Stimulated activated CD4-positive, alpha-beta T cell treated with anti-CD3 and anti-CD28 coated beads, Interleukin-4, amount 100 ng/mL, for 4 hours (primary cell): ENCODE measurements around the gene USP4.
"Not testable (repeated sequence)": the region's sequence is repeated elsewhere in the genome, so short reads cannot be mapped to it uniquely, and the experiment has no call there.

ENCODE experiments used
- DNase-seq, 2 experiments: peaks; one replicate each; pipeline ENCODE4 v3.0.0-alpha.2; 2020

Gene USP4

DNA sequence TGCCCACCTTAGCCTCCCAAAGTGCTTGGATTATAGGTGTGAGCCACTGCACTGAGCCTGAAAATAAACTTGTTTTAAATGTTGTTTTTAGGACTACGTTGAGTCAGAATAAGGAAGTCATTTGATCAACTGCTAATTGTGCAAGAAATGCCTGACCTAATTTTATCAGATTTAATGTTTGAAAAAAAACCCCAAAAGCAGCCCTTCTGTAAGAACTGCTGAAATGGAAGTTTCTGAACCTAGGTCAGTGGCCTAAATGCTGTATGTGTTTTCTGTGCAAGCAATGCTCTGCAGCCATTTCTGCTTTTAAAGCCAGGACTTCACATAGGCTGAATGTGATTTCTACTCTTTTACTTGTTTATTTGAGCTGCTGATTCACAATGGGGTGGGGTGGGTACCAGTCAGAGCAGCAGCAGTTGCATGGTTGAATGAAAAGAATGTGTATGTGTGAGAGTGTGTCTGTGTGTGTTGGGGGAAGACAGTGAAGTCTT, 11.7 kb upstream of the USP4 start:
- DNase-seq, result no peak

DNA sequence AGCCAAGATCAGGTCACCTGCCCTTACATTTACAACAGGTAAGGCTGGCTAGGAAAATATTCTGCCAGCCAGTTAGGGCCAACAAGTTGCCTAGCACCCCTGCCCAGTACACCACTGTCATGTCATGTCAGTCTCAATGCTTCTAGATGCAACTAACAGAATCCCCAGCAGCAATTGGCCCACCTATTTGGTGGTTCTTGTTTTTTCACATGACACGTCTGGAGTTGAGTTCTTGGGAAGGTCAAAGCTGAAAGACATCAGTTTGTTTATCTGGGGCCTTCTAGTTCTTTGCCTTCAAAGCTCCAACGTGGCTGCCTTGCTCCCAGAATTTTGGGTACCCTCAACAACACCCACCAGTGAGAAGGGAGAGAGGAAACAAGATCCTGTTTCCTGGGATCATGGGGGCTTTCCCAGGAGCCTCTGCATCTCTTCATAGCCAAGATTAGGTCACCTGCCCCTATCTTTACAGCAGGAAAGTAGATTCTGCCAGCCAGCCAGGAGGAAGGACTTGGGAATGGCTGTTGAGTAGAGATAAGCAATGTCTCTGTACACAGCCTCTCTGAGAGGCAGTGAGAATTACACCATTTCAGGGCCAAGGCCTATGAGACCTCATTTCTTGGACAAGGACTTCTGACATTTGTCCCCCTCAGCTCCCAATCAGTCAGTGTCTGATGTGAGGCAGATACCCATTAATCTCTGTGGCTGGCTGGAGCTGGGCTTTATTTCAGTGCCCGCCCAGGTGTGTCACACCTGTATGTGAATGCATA, 9.7 kb upstream of the USP4 start:
- no peak for DNase-seq

- DNase-seq, result not testable (repeated sequence)
Observed at GRCh38 chr3:49348361-49348760, 8.5 kb upstream of the USP4 start.

- DNase-seq, result no peak
Observed at GRCh38 chr3:49346797-49347251, 7.0 kb upstream of the USP4 start.

DNA sequence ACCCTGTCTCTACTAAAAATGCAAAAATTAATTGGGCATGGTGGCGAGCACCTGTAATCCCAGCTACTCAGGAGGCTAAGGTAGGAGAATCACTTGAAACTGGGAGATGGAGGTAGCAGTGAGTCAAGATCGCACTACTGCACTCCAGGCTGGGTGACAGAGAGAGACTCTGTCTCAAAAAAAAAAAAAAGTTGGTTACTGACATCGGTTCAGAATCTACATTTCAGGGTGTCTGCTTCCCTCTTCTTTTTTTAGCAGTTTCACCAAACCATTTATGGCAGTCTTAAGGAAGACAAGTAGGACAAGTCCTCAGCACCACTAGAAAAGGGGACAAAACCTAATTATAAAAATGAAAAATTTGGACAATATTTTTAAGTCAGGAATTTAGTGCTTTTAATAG, 3.3 kb upstream of the USP4 start:
- DNase-seq, result no peak

- no peak for DNase-seq
Observed at GRCh38 chr3:49341996-49342395, 2.1 kb upstream of the USP4 start.

GRCh38 chr3:49339581-49339940, 292 bp downstream of the USP4 start:
- peak in 1 of 2 experiments; percentile 11 for DNase-seq

DNA sequence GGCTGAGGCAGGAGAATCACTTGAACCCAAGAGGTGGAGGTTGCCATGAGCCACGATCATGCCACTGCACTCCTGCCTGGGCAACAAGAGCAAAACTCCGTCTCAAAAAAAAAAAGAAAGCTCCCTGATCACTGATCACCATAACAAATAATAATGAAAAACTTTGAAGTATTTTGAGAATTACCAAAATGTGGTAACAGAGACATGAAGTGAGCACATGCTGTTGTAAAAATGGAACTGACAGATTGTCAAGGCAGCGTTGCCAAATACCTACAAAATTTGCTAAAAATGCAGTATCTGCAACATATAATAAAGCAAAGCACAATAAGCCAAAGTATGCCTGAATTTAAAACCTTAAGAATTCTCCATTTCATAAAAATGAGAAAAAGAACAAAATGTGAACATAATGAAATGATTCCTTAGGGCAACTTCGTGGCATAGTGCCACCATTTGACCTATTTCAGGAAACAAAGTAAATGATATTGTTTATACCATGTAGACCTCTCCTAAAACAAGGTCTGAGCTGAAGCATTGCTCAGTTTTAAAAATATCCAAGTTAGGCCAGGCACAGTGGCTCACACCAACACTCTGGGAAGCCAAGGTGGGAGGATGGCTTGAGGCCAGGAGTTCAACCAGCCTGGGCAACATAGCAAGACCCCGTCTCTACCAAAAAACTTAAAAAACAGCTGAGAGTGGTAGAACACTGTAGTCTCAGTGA, 5.8 kb downstream of the USP4 start:
- DNase-seq, result no peak

- no peak for DNase-seq
Observed at GRCh38 chr3:49333091-49333490, 6.8 kb downstream of the USP4 start.

GRCh38 chr3:49329186-49329585, 10.7 kb downstream of the USP4 start:
- no peak for DNase-seq

DNA sequence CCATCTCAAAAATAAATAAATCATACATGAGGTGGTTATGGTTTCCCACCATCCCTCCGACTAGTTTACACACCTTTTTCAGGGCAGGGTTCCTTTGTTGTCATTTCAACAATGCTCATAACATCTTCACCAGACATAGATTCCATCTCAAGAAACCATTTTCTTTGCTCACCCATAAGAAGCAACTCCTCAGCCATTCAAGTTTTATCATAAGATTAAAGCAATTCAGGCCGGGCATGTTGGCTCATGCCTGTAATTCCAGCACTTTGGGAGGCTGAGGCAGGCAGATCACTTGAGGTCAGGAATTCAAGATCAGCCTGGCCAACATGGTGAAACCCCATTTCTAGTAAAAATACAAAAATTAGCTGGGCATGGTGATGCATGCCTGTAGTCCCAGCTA, 11.5 kb downstream of the USP4 start:
- DNase-seq, result not testable (repeated sequence)

DNA sequence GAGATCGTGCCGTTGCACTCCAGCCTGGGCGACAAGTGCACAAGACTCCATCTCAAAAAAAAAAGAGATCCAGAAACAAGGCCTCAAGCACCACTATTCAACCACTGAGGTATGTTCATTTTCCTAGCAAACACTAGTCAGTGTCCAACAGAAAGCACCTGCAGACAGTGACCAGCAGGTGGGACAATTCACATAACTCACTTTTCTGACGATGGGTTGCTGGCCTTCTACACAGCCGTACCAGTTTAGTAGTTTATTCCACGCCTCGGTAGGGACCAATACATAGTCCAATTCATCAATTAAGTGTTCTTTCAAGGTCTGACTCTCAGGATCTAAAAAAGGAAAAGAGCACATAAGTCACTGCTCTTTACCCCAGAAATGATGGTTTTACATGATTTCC, 12.4 kb downstream of the USP4 start:
- no peak for DNase-seq

- no peak for DNase-seq
Observed at GRCh38 chr3:49324768-49325167, 15.1 kb downstream of the USP4 start.

- DNase-seq, result no peak
Observed at GRCh38 chr3:49316696-49317457, 23.0 kb downstream of the USP4 start.

DNA sequence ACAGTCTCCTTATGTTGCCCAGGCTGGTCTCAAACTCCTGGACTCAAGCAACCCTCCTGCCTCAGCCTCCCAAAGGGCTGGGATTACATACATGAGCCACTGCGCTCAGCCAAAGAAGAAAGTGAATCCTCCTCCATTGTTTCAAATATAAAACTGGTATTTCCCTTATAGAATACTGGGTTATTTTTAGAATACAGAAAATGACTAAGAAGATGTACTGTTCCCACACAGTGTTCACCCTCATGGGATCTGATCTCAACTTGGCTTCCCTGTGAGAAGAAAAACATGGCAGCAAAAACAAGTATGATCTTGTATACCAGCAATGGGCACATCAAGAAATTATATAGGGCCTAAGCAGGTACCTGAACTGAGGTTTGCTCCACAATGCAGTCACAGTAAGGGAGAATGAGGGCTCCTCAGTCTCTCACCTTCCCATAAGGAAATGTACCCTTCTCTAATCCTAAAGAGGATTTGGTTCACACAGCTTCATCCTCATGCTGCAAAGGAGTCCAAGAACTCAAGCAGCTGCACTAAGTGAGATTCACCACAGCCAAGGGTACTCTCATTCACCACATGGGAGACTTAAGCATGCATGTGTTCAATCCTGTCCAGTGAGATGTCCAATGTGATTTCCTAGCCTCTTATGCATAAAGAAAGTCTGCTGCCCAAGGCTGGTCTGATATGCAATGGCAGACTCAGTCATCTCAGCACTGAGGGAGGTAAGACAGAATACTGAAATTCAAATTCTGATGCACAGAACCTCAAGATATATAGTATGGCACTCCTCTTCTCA, 25.8 kb downstream of the USP4 start:
- DNase-seq, result no peak

- no peak for DNase-seq
Observed at GRCh38 chr3:49311283-49311682, 28.6 kb downstream of the USP4 start.

- DNase-seq, result no peak
Observed at GRCh38 chr3:49310677-49311076, 29.2 kb downstream of the USP4 start.

DNA sequence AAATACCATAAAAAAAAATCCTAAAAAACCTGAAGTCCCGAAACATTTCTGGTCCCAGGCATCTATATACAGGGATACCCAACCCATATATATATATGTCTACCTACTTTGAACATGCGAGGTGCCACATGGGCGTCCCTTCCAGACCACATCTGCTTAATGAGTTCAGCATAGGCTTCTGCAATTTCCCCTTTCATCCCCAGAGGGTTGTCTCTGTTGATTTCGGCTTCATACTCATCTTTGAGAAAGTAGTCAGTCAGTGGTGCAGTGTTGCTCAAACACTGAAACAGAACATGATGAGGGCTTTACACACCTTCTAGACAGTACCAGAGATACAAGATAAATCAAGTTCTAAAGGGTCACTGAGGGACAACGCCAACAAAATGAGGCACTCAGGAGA, 34.2 kb downstream of the USP4 start:
- DNase-seq, result no peak

DNA sequence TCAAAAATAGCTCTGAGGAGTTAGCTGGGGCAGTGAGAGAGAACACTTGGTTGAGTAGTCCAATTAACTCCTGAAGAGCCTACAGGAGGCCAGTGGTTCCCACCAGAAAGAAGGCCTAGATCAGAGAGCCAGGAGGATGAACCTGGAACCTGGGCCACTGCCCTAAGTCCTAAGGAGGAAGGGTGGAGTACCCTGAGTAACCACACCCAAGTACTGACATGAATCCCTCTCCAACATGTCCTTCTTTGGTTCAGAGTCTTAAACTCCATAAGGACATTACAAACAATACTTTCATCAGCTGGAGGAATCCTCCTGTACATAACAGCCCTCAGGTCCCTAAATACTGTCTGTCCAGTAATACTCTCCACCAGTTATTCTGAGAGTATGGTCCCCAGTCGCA, 37.2 kb downstream of the USP4 start:
- no peak for DNase-seq

- no peak for DNase-seq
Observed at GRCh38 chr3:49300595-49300994, 39.3 kb downstream of the USP4 start.

- no peak for DNase-seq
Observed at GRCh38 chr3:49298511-49298910, 41.3 kb downstream of the USP4 start.

DNA sequence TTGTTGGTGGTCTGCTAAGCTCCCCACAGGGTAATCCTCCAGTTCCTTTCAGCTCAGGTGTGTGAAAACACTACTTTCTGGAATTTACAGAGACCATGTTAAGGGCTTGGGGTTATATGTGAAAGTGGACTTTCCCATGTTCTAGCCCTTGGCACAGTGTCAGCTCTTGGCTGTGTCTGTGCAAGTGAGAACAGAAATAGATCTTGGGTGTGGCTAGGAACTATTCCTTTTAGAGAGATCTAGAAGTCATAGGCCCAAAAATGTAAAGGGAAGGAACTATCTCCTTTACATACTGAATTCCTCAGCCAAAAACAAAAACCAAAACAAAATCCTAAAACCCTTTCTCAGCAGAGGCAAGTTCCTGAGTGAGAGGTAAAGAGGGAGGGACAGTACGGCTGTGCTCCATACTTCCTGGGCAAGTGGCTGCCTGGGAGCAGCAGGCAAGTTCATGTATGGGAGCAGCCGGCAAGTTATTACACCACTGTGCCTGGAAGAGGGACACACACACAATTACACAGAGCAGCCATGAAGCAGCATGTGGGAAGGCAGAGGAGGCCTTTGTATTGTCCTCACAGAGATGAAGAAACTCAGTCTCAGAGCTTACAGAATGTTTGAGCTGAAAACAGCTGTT, 43.0 kb downstream of the USP4 start:
- DNase-seq, result no peak
